ENCODE measurements around the gene SLC8A1.
A peak's percentile ranks its signal among the peaks of the same experiment; 100 is the strongest.

SLC8A1 gene

GRCh38 chr2:40199771-40200170 is 252.1 kb downstream of the SLC8A1 start:
- DNase-seq (ENCODE audit: low spot score) (no peak), FAIRE-seq (no peak)

GRCh38 chr2:40197121-40197520 is 254.8 kb downstream of the SLC8A1 start:
- DNase-seq (ENCODE audit: low spot score) = no peak
- FAIRE-seq = no peak

GRCh38 chr2:40193670-40194026 is 258.2 kb downstream of the SLC8A1 start:
- DNase-seq (ENCODE audit: low spot score) (no peak), FAIRE-seq (no peak)

- peak; percentile 64 for DNase-seq (ENCODE audit: low spot score)
- FAIRE-seq = peak; percentile 74
Observed at GRCh38 chr2:40192864-40193669, 258.8 kb downstream of the SLC8A1 start.

GRCh38 chr2:40190457-40190856 is 261.4 kb downstream of the SLC8A1 start:
- DNase-seq (ENCODE audit: low spot score) (no peak), FAIRE-seq (no peak)

- DNase-seq (ENCODE audit: low spot score) = no peak
- FAIRE-seq = no peak
Observed at GRCh38 chr2:40189881-40190280, 262.0 kb downstream of the SLC8A1 start.

- no peak for FAIRE-seq
- no peak for DNase-seq (ENCODE audit: low spot score)
Observed at GRCh38 chr2:40187054-40187453, 264.8 kb downstream of the SLC8A1 start.

- DNase-seq (ENCODE audit: low spot score) (no peak), FAIRE-seq (no peak)
Observed at GRCh38 chr2:40184551-40184950, 267.3 kb downstream of the SLC8A1 start.

- FAIRE-seq = no peak
- DNase-seq (ENCODE audit: low spot score) = no peak
Observed at GRCh38 chr2:40181855-40182254, 270.0 kb downstream of the SLC8A1 start.

- FAIRE-seq = no peak
- no peak for DNase-seq (ENCODE audit: low spot score)
Observed at GRCh38 chr2:40179801-40180200, 272.1 kb downstream of the SLC8A1 start.

- FAIRE-seq (no peak), DNase-seq (ENCODE audit: low spot score) (no peak)
Observed at GRCh38 chr2:40178971-40179370, 272.9 kb downstream of the SLC8A1 start.

GRCh38 chr2:40178171-40178778 is 273.6 kb downstream of the SLC8A1 start:
- FAIRE-seq (no peak), DNase-seq (ENCODE audit: low spot score) (no peak)

- DNase-seq (ENCODE audit: low spot score) (no peak), FAIRE-seq (no peak)
Observed at GRCh38 chr2:40177366-40177765, 274.5 kb downstream of the SLC8A1 start.

GRCh38 chr2:40173276-40173675 is 278.6 kb downstream of the SLC8A1 start:
- DNase-seq (ENCODE audit: low spot score) = no peak

GRCh38 chr2:40169856-40170255 is 282.0 kb downstream of the SLC8A1 start:
- FAIRE-seq = no peak
- DNase-seq (ENCODE audit: low spot score) = no peak

More at GRCh38 chr2:40173276-40173675, 278.6 kb downstream of the SLC8A1 start:
- no peak for FAIRE-seq

- DNase-seq (ENCODE audit: low spot score) (no peak), FAIRE-seq (no peak)
Observed at GRCh38 chr2:40169430-40169829, 282.5 kb downstream of the SLC8A1 start.

GRCh38 chr2:40168546-40168945 is 283.3 kb downstream of the SLC8A1 start:
- no peak for FAIRE-seq
- DNase-seq (ENCODE audit: low spot score) = no peak

- no peak for DNase-seq (ENCODE audit: low spot score)
- FAIRE-seq = no peak
Observed at GRCh38 chr2:40168032-40168431, 283.9 kb downstream of the SLC8A1 start.

- no peak for FAIRE-seq
Observed at GRCh38 chr2:40166006-40166405, 285.9 kb downstream of the SLC8A1 start.

GRCh38 chr2:40165509-40165844 is 286.4 kb downstream of the SLC8A1 start:
- no peak for FAIRE-seq

More at GRCh38 chr2:40166006-40166405, 285.9 kb downstream of the SLC8A1 start:
- no peak for DNase-seq (ENCODE audit: low spot score)

GRCh38 chr2:40164736-40165508 is 287.0 kb downstream of the SLC8A1 start:
- DNase-seq (ENCODE audit: low spot score) (no peak), FAIRE-seq (no peak)

More at GRCh38 chr2:40165509-40165844, 286.4 kb downstream of the SLC8A1 start:
- DNase-seq (ENCODE audit: low spot score) = no peak

GRCh38 chr2:40161986-40162385 is 289.9 kb downstream of the SLC8A1 start:
- DNase-seq (ENCODE audit: low spot score) = no peak
- no peak for FAIRE-seq
